ENCODE data around the gene COL8A1.

COL8A1 gene

DNA sequence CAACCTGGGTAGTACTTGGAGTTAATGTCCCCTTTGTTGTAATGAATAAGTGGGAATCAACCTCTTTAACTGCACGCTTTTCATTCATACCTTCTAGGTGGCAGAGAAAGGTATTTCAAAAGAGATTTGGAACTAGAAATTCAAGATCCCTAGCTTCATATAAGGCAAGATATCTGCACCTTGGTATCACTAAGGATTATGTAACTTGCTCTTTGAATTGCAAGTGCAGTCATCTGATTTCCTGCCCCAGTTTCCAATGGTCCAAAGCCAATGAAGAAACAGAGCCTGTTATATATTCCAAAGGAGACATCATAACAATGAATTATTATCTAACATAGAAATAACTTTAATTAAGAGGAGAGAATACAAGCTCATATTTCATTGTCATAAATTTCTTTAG is 124.5 kb downstream of the COL8A1 start:
- H2AK5ac ChIP-seq (ENCODE audit: low read length), result no peak overlapping the region
- no peak overlapping the region for H4K8ac ChIP-seq (ENCODE audit: low read depth, low read length)
- WGBS (ENCODE audit: extremely low coverage, insufficient coverage, low lambda C conversion rate), result no CpG with 5 or more reads among the region's 1 CpG
- H4K5ac ChIP-seq (ENCODE audit: low read length), result no peak overlapping the region
- H3K18ac ChIP-seq (ENCODE audit: low read length), result no peak overlapping the region
- H3K27ac ChIP-seq (ENCODE audit: low read depth, low read length), result no peak overlapping the region
- no peaks in the 10 kb centered on the region for H3K4me1 ChIP-seq (ENCODE audit: control insufficient read depth, low read depth, low read length)
- no peak overlapping the region for H3K56ac ChIP-seq (ENCODE audit: low read length)
- H2BK120ac ChIP-seq (ENCODE audit: low read depth, low read length), result no peak overlapping the region
- H3K79me1 ChIP-seq (ENCODE audit: low read length), result no peaks in the 10 kb centered on the region
- DNase-seq, result no peak
- no peak overlapping the region for H2BK15ac ChIP-seq (replicated peaks; ENCODE audit: low read depth)
- H3K27me3 ChIP-seq (ENCODE audit: insufficient read depth, low read length, poor library complexity), result no peaks in the 10 kb centered on the region
- H3K79me2 ChIP-seq (ENCODE audit: control insufficient read depth, insufficient read depth, low read length), result no peaks in the 10 kb centered on the region
- H3K36me3 ChIP-seq (ENCODE audit: control insufficient read depth, insufficient read depth, low read length), result no peaks in the 10 kb centered on the region
- no peak overlapping the region for H2BK5ac ChIP-seq (ENCODE audit: low read length)
- no peak overlapping the region for H3K9ac ChIP-seq (ENCODE audit: low read length)
- H3K4ac ChIP-seq (ENCODE audit: low read depth, low read length), result no peak overlapping the region
- H3K4me2 ChIP-seq (ENCODE audit: low read length), result no peak overlapping the region
- H3K23ac ChIP-seq (ENCODE audit: low read length), result no peak overlapping the region
- no peak overlapping the region for H3K4me3 ChIP-seq (ENCODE audit: low read length)

GRCh38 chr3:99764377-99764776 is 126.0 kb downstream of the COL8A1 start:
- Histone ChIP-seq H3K79me2 (ENCODE audit: control insufficient read depth, insufficient read depth, low read length) (no peaks in the 10 kb centered on the region), H2AK5ac (ENCODE audit: low read length) (no peak overlapping the region), H2BK15ac (replicated peaks; ENCODE audit: low read depth) (no peak overlapping the region), H3K4ac (ENCODE audit: low read depth, low read length) (no peak overlapping the region), H3K27ac (ENCODE audit: low read depth, low read length) (no peak overlapping the region), H3K36me3 (ENCODE audit: control insufficient read depth, insufficient read depth, low read length) (no peaks in the 10 kb centered on the region), H3K27me3 (ENCODE audit: insufficient read depth, low read length, poor library complexity) (no peaks in the 10 kb centered on the region), H3K9ac (ENCODE audit: low read length) (no peak overlapping the region), H3K23ac (ENCODE audit: low read length) (no peak overlapping the region), H3K56ac (ENCODE audit: low read length) (no peak overlapping the region), H3K18ac (ENCODE audit: low read length) (no peak overlapping the region), H3K4me1 (ENCODE audit: control insufficient read depth, low read depth, low read length) (no peaks in the 10 kb centered on the region), H2BK5ac (ENCODE audit: low read length) (no peak overlapping the region), H4K8ac (ENCODE audit: low read depth, low read length) (no peak overlapping the region), H2BK120ac (ENCODE audit: low read depth, low read length) (no peak overlapping the region), H3K4me2 (ENCODE audit: low read length) (no peak overlapping the region), H3K4me3 (ENCODE audit: low read length) (no peak overlapping the region), H4K5ac (ENCODE audit: low read length) (no peak overlapping the region), H3K79me1 (ENCODE audit: low read length) (no peaks in the 10 kb centered on the region)
- no peak for DNase-seq
- WGBS (ENCODE audit: extremely low coverage, insufficient coverage, low lambda C conversion rate), result no CpG with 5 or more reads among the region's 5 CpGs

- Histone ChIP-seq H3K27me3 (ENCODE audit: insufficient read depth, low read length, poor library complexity) (no peaks in the 10 kb centered on the region), H3K79me2 (ENCODE audit: control insufficient read depth, insufficient read depth, low read length) (no peaks in the 10 kb centered on the region), H2AK5ac (ENCODE audit: low read length) (no peak overlapping the region), H3K79me1 (ENCODE audit: low read length) (no peaks in the 10 kb centered on the region), H3K4me2 (ENCODE audit: low read length) (no peak overlapping the region), H3K56ac (ENCODE audit: low read length) (no peak overlapping the region), H3K23ac (ENCODE audit: low read length) (no peak overlapping the region), H3K4me3 (ENCODE audit: low read length) (no peak overlapping the region), H4K8ac (ENCODE audit: low read depth, low read length) (no peak overlapping the region), H2BK15ac (replicated peaks; ENCODE audit: low read depth) (no peak overlapping the region), H4K5ac (ENCODE audit: low read length) (no peak overlapping the region), H3K4ac (ENCODE audit: low read depth, low read length) (no peak overlapping the region), H3K18ac (ENCODE audit: low read length) (no peak overlapping the region), H2BK5ac (ENCODE audit: low read length) (no peak overlapping the region), H3K9ac (ENCODE audit: low read length) (no peak overlapping the region), H2BK120ac (ENCODE audit: low read depth, low read length) (no peak overlapping the region), H3K4me1 (ENCODE audit: control insufficient read depth, low read depth, low read length) (no peaks in the 10 kb centered on the region), H3K36me3 (ENCODE audit: control insufficient read depth, insufficient read depth, low read length) (no peaks in the 10 kb centered on the region), H3K27ac (ENCODE audit: low read depth, low read length) (no peak overlapping the region)
- no CpG with 5 or more reads among the region's 2 CpGs for WGBS (ENCODE audit: extremely low coverage, insufficient coverage, low lambda C conversion rate)
- no peak for DNase-seq
These were observed 126.9 kb downstream of the COL8A1 start for GRCh38 chr3:99765042-99765942.

- Histone ChIP-seq H4K5ac (ENCODE audit: low read length) (no peak overlapping the region), H2BK5ac (ENCODE audit: low read length) (no peak overlapping the region), H3K27ac (ENCODE audit: low read depth, low read length) (no peak overlapping the region), H2AK5ac (ENCODE audit: low read length) (no peak overlapping the region), H3K4me2 (ENCODE audit: low read length) (no peak overlapping the region), H3K23ac (ENCODE audit: low read length) (no peak overlapping the region), H3K9ac (ENCODE audit: low read length) (no peak overlapping the region), H3K4me1 (ENCODE audit: control insufficient read depth, low read depth, low read length) (no peaks in the 10 kb centered on the region), H3K79me1 (ENCODE audit: low read length) (no peaks in the 10 kb centered on the region), H3K4me3 (ENCODE audit: low read length) (no peak overlapping the region), H2BK15ac (replicated peaks; ENCODE audit: low read depth) (no peak overlapping the region), H3K4ac (ENCODE audit: low read depth, low read length) (no peak overlapping the region), H3K27me3 (ENCODE audit: insufficient read depth, low read length, poor library complexity) (no peaks in the 10 kb centered on the region), H2BK120ac (ENCODE audit: low read depth, low read length) (no peak overlapping the region), H3K18ac (ENCODE audit: low read length) (no peak overlapping the region), H3K56ac (ENCODE audit: low read length) (no peak overlapping the region), H3K36me3 (ENCODE audit: control insufficient read depth, insufficient read depth, low read length) (no peaks in the 10 kb centered on the region), H4K8ac (ENCODE audit: low read depth, low read length) (no peak overlapping the region), H3K79me2 (ENCODE audit: control insufficient read depth, insufficient read depth, low read length) (no peaks in the 10 kb centered on the region)
- WGBS (ENCODE audit: extremely low coverage, insufficient coverage, low lambda C conversion rate), result no CpG with 5 or more reads among the region's 2 CpGs
- no peak for DNase-seq
These were observed 128.9 kb downstream of the COL8A1 start for GRCh38 chr3:99767291-99767690.

DNA sequence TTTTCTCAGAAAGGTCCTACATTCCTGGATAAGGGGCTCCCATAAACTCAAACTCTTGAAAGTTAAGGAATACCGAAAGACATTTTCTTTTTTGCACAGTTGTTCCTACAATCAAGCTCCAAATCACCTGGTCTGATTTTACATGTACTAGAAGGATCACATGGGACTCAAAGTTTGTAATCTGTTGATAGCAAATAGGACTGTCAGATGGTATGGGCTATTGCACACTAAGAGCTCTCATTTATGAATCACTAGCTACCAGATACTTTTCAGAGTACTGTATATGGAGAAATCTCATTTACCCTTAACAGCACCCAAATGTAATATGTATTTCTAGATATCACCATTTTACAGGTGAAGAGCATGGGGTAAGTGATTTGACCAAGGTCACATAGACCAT is 129.7 kb downstream of the COL8A1 start:
- no peaks in the 10 kb centered on the region for H3K36me3 ChIP-seq (ENCODE audit: control insufficient read depth, insufficient read depth, low read length)
- no peak overlapping the region for H3K18ac ChIP-seq (ENCODE audit: low read length)
- H2BK5ac ChIP-seq (ENCODE audit: low read length), result no peak overlapping the region
- no peak overlapping the region for H3K9ac ChIP-seq (ENCODE audit: low read length)
- no peak overlapping the region for H3K56ac ChIP-seq (ENCODE audit: low read length)
- no peak overlapping the region for H3K23ac ChIP-seq (ENCODE audit: low read length)
- no peak overlapping the region for H4K8ac ChIP-seq (ENCODE audit: low read depth, low read length)
- no peak overlapping the region for H3K4me2 ChIP-seq (ENCODE audit: low read length)
- no peaks in the 10 kb centered on the region for H3K79me2 ChIP-seq (ENCODE audit: control insufficient read depth, insufficient read depth, low read length)
- H2BK120ac ChIP-seq (ENCODE audit: low read depth, low read length), result no peak overlapping the region
- no peaks in the 10 kb centered on the region for H3K79me1 ChIP-seq (ENCODE audit: low read length)
- no CpG with 5 or more reads among the region's 1 CpG for WGBS (ENCODE audit: extremely low coverage, insufficient coverage, low lambda C conversion rate)
- no peak overlapping the region for H3K27ac ChIP-seq (ENCODE audit: low read depth, low read length)
- no peak for DNase-seq
- no peak overlapping the region for H4K5ac ChIP-seq (ENCODE audit: low read length)
- H3K4me1 ChIP-seq (ENCODE audit: control insufficient read depth, low read depth, low read length), result no peaks in the 10 kb centered on the region
- no peak overlapping the region for H3K4me3 ChIP-seq (ENCODE audit: low read length)
- H3K4ac ChIP-seq (ENCODE audit: low read depth, low read length), result no peak overlapping the region
- no peak overlapping the region for H2AK5ac ChIP-seq (ENCODE audit: low read length)
- H3K27me3 ChIP-seq (ENCODE audit: insufficient read depth, low read length, poor library complexity), result no peaks in the 10 kb centered on the region
- H2BK15ac ChIP-seq (replicated peaks; ENCODE audit: low read depth), result no peak overlapping the region
